ENCODE measurements around the gene PLEKHG2. TPM values are rescaled to one million over a fixed set of nuclear protein-coding genes. Genes with fewer than 3 reads are reported as not detected.

Gene PLEKHG2
- total RNA-seq, 1 donor from 2014 or later = 172 TPM

DNA sequence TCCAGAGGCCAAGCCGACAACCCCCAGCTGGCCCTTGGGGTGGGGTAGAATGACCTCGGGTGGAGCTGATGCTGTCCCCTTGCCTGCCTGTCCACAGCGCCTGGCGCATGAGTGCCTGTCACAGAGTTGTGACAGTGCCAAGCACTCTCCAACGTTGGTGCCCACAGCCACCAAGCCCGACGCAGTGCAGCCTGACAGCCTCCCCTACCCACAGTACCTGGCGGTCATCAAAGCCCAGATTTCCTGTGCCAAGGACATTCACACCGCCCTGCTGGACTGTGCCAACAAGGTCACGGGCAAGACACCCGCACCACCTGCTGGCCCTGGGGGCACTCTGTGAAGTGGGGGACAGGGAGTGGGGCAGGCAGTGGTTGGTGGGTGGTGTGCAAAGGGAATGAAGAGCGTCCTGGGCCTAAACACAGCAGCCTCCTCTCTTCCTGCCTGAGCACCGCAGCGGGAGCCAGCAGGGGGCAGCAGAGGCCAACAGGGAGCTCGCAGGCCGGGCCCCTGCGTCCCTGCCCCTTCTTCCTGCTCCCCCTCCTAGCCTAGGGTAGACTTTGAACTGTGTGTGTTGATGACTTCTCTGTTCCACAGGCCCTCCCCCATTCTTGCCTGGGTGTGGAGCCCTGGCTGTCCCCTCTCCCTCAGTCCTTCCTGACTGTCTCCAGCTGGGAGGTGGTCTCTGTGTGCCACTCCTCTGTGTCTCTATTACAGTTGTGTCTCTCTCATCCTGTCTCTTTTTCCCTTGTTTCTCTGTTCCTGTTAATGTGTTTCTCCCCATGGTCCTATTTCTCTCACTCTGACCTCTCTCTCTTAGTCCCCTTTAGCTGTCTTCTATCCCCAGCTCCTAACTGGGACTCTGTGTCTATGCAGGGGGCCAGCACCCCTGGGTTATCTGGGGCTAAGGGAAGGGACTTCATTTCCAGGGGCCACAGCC lies 14.8 kb upstream of the PLEKHG2 start:
- H3K9me3 Mint-ChIP-seq (ENCODE audit: unreplicated experiment) = no peaks in the 10 kb centered on the region
- TF ChIP-seq, protein P1, sequence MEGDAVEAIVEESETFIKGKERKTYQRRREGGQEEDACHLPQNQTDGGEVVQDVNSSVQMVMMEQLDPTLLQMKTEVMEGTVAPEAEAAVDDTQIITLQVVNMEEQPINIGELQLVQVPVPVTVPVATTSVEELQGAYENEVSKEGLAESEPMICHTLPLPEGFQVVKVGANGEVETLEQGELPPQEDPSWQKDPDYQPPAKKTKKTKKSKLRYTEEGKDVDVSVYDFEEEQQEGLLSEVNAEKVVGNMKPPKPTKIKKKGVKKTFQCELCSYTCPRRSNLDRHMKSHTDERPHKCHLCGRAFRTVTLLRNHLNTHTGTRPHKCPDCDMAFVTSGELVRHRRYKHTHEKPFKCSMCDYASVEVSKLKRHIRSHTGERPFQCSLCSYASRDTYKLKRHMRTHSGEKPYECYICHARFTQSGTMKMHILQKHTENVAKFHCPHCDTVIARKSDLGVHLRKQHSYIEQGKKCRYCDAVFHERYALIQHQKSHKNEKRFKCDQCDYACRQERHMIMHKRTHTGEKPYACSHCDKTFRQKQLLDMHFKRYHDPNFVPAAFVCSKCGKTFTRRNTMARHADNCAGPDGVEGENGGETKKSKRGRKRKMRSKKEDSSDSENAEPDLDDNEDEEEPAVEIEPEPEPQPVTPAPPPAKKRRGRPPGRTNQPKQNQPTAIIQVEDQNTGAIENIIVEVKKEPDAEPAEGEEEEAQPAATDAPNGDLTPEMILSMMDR (IDR thresholded peaks at IDR 0.05; ENCODE audit: unreplicated experiment) = peak; percentile 76
- peak overlapping the region; percentile 38 for H3K4me3 Mint-ChIP-seq (ENCODE audit: unreplicated experiment)
- peaks cover 13% of the 10 kb centered on the region for H3K36me3 Mint-ChIP-seq (ENCODE audit: low read depth, unreplicated experiment)
- H3K4me1 Mint-ChIP-seq (ENCODE audit: unreplicated experiment) = peaks cover 20% of the 10 kb centered on the region
- peak overlapping the region; percentile 89 for H3K27ac Mint-ChIP-seq (ENCODE audit: unreplicated experiment)
- DNase-seq (ENCODE audit: low spot score) = peak; percentile 94
- H3K27me3 Mint-ChIP-seq (ENCODE audit: unreplicated experiment) = peaks cover 21% of the 10 kb centered on the region

DNA sequence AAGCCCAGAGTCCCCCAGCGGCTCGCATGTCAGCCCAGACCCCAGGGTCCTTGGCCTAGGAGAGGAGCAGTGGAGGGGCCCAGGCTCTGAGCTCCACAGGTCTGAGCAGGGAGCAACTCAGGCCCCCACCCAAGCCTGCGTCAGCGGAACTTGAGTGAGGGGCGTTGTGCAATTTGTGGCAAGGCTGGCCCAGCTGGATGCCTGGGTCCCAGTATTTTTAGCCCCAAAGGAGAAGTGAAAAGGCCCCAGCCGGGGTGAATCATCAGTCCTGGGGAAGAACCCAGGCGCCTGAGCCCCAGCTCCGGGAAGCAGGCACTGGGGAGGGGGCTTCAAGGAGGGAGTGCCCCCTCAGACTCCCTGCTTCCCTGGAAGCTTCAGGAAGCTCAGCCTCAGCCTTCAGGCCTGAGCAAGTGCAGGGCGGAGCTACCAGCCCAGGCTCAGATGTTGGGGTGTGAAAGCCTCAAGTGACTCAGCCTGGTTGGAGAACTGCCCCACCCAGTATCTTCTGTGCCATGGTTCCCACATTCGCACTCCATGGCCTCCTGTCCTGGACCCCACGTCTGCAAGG lies 14.1 kb upstream of the PLEKHG2 start:
- no peak for DNase-seq (ENCODE audit: low spot score)
- peaks cover 21% of the 10 kb centered on the region for H3K27me3 Mint-ChIP-seq (ENCODE audit: unreplicated experiment)
- H3K4me3 Mint-ChIP-seq (ENCODE audit: unreplicated experiment) = no peak overlapping the region
- peaks cover 20% of the 10 kb centered on the region for H3K4me1 Mint-ChIP-seq (ENCODE audit: unreplicated experiment)
- no peaks in the 10 kb centered on the region for H3K9me3 Mint-ChIP-seq (ENCODE audit: unreplicated experiment)
- TF ChIP-seq, protein P1 (IDR thresholded peaks at IDR 0.05; ENCODE audit: unreplicated experiment) = no peak
- peaks cover 13% of the 10 kb centered on the region for H3K36me3 Mint-ChIP-seq (ENCODE audit: low read depth, unreplicated experiment)
- H3K27ac Mint-ChIP-seq (ENCODE audit: unreplicated experiment) = peak overlapping the region; percentile 89

DNA sequence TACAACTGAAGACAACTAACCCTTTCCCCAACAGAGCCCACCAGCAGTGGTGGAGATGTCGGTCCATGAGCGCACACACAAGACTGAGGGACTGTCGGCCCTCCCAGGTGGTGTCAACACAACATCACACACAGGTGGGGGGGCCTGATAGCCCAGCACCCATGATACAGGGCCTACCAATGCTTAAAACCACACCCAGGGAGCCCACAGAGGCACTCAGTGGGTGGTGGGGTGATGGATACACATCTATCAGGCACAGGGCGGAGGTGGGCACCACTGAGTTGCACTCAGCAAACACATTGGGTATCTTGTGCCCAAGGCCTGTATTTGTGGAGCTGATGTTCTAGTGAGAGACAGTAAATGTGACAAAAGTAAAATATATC lies 12.8 kb upstream of the PLEKHG2 start:
- Mint-ChIP-seq H3K9me3 (ENCODE audit: unreplicated experiment) (no peaks in the 10 kb centered on the region), H3K4me1 (ENCODE audit: unreplicated experiment) (peaks cover 23% of the 10 kb centered on the region), H3K36me3 (ENCODE audit: low read depth, unreplicated experiment) (peaks cover 12% of the 10 kb centered on the region), H3K27me3 (ENCODE audit: unreplicated experiment) (peaks cover 23% of the 10 kb centered on the region), H3K27ac (ENCODE audit: unreplicated experiment) (no peak overlapping the region), H3K4me3 (ENCODE audit: unreplicated experiment) (peak overlapping the region; percentile 42)
- DNase-seq (ENCODE audit: low spot score) = no peak
- TF ChIP-seq, protein P1 (IDR thresholded peaks at IDR 0.05; ENCODE audit: unreplicated experiment) = no peak

DNA sequence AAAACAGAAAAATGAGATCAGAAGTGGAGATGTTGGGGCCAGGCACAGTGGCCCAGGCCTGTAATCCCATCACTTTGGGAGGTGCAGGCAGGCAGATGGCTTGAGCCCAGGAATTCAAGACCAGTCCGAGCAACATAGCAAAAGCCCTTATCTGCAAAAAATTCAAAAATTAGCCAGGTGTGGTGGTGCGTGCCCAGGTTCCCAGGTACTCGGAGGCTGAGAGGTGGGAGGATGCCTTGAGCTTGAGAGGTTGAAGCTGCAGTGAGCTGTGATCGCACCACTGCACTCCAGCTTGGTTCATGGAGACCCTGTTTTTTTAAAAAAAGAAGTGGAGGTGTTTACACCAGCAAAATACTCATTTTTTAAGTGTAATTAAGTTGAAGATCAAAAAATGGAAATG lies 12.4 kb upstream of the PLEKHG2 start:
- Mint-ChIP-seq H3K27ac (ENCODE audit: unreplicated experiment) (no peak overlapping the region), H3K4me1 (ENCODE audit: unreplicated experiment) (peaks cover 23% of the 10 kb centered on the region), H3K9me3 (ENCODE audit: unreplicated experiment) (no peaks in the 10 kb centered on the region), H3K4me3 (ENCODE audit: unreplicated experiment) (peak overlapping the region; percentile 42), H3K36me3 (ENCODE audit: low read depth, unreplicated experiment) (peaks cover 11% of the 10 kb centered on the region), H3K27me3 (ENCODE audit: unreplicated experiment) (peaks cover 23% of the 10 kb centered on the region)
- DNase-seq (ENCODE audit: low spot score) = no peak
- TF ChIP-seq, protein P1 (IDR thresholded peaks at IDR 0.05; ENCODE audit: unreplicated experiment) = no peak

DNA sequence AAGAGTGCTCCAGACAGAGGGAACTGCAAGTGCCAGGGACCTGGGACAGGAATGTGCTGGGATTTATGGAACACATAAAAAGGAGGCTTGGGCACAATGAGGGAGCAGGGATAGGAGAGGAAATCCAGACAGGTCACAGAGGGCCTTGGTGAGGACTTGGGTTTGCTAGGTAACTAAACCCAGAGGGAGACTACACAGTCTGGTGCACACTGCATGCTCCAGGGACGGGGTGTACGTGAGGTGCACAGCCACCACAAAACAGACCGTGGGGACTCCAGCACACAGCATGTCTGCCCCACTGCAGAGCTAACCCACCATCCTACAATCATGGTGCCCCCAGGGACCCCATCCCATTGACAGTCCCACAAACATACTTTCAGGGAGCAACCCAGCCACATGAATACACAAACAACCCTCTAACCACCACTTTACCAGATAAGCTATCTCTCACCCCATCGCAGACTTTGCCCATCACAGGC lies 11.4 kb upstream of the PLEKHG2 start:
- Mint-ChIP-seq H3K9me3 (ENCODE audit: unreplicated experiment) (no peaks in the 10 kb centered on the region), H3K27ac (ENCODE audit: unreplicated experiment) (peak overlapping the region; percentile 92), H3K4me3 (ENCODE audit: unreplicated experiment) (peak overlapping the region; percentile 60), H3K27me3 (ENCODE audit: unreplicated experiment) (peaks cover 22% of the 10 kb centered on the region), H3K36me3 (ENCODE audit: low read depth, unreplicated experiment) (peaks cover 8% of the 10 kb centered on the region), H3K4me1 (ENCODE audit: unreplicated experiment) (peaks cover 24% of the 10 kb centered on the region)
- TF ChIP-seq, protein P1 (IDR thresholded peaks at IDR 0.05; ENCODE audit: unreplicated experiment) = no peak
- DNase-seq (ENCODE audit: low spot score) = no peak
